ENCODE results near the gene LAYN.

Gene LAYN

GRCh38 chr11:111592491-111592890 is 52.0 kb downstream of the LAYN start:
- in situ Hi-C loops (cut with MboI; ENCODE audit: low pct_unique_long_range_greater_than_20kb, low sequenced_read_pairs, unreplicated experiment), result no loop called here
- TF ChIP-seq CTCF (IDR thresholded peaks at IDR 0.05; ENCODE audit: extremely low read depth, insufficient read depth, missing control alignments), result no peak
- no peak for DNase-seq (ENCODE audit: low spot score)

- DNase-seq (ENCODE audit: low spot score), result no peak
- TF ChIP-seq CTCF (IDR thresholded peaks at IDR 0.05; ENCODE audit: extremely low read depth, insufficient read depth, missing control alignments), result no peak
- in situ Hi-C loops (cut with MboI; ENCODE audit: low pct_unique_long_range_greater_than_20kb, low sequenced_read_pairs, unreplicated experiment), result no loop called here
Measured at GRCh38 chr11:111596319-111596718, 55.8 kb downstream of the LAYN start.

GRCh38 chr11:111598148-111598547 is 57.6 kb downstream of the LAYN start:
- DNase-seq (ENCODE audit: low spot score), result no peak
- in situ Hi-C loops (cut with MboI; ENCODE audit: low pct_unique_long_range_greater_than_20kb, low sequenced_read_pairs, unreplicated experiment), result no loop called here
- TF ChIP-seq CTCF (IDR thresholded peaks at IDR 0.05; ENCODE audit: extremely low read depth, insufficient read depth, missing control alignments), result no peak

- DNase-seq (ENCODE audit: low spot score), result no peak
- in situ Hi-C loops (cut with MboI; ENCODE audit: low pct_unique_long_range_greater_than_20kb, low sequenced_read_pairs, unreplicated experiment), result no loop called here
- TF ChIP-seq CTCF (IDR thresholded peaks at IDR 0.05; ENCODE audit: extremely low read depth, insufficient read depth, missing control alignments), result no peak
Measured at GRCh38 chr11:111598559-111598958, 58.0 kb downstream of the LAYN start.

- no peak for DNase-seq (ENCODE audit: low spot score)
- in situ Hi-C loops (cut with MboI; ENCODE audit: low pct_unique_long_range_greater_than_20kb, low sequenced_read_pairs, unreplicated experiment), result loop anchor here (10.0 kb wide), 1 partner anchor 173 kb away; no protein-coding TSS in a partner anchor
Measured at GRCh38 chr11:111601636-111601978, 61.1 kb downstream of the LAYN start.

GRCh38 chr11:111601979-111602864 is 61.7 kb downstream of the LAYN start, which contains the start of gene SIK2:
SIK2 (plus strand) TSS chr11:111602449; CDS start chr11:111602564, 115 bp downstream.
- in situ Hi-C loops (cut with MboI; ENCODE audit: low pct_unique_long_range_greater_than_20kb, low sequenced_read_pairs, unreplicated experiment), result loop anchor here (10.0 kb wide), 1 partner anchor 173 kb away; no protein-coding TSS in a partner anchor
- TF ChIP-seq CTCF (IDR thresholded peaks at IDR 0.05; ENCODE audit: extremely low read depth, insufficient read depth, missing control alignments), result peak; percentile 92
- peak; percentile 96 for DNase-seq (ENCODE audit: low spot score)

More at GRCh38 chr11:111601636-111601978, 61.1 kb downstream of the LAYN start:
- TF ChIP-seq CTCF (IDR thresholded peaks at IDR 0.05; ENCODE audit: extremely low read depth, insufficient read depth, missing control alignments), result no peak
